ENCODE results near the gene DEDD2. TPM values are rescaled to one million over a fixed set of nuclear protein-coding genes. Genes with fewer than 3 reads are reported as not detected.
A peak's percentile ranks its signal among the peaks of the same experiment; 100 is the strongest.

Gene DEDD2
- polyA plus RNA-seq, 3 donors, result 125 to 141 (median 133) TPM

- peaks cover 6 to 9% of the 10 kb centered on the region in 2 donors for H3K4me1 ChIP-seq (ENCODE audit: control insufficient read depth in 1 of 2, insufficient read depth in 2 of 2, low read length in 2 of 2)
- H3K36me3 Mint-ChIP-seq, result no peaks in the 10 kb centered on the region
- no peaks in the 10 kb centered on the region for H3K36me3 ChIP-seq (replicated peaks in 1 of 2; ENCODE audit: control insufficient read depth in 1 of 2, insufficient read depth in 2 of 2, low read length in 2 of 2)
- peaks cover 15% of the 10 kb centered on the region for H3K4me1 Mint-ChIP-seq
- 93% methylated on average over 11 of the region's 20 CpGs for WGBS (ENCODE audit: insufficient coverage)
- no peak overlapping the region for H3K9ac ChIP-seq (ENCODE audit: insufficient read depth, low read length, poor library complexity, severe bottlenecking)
- H3K4me2 ChIP-seq (replicated peaks; ENCODE audit: extremely low read depth, low read length, poor library complexity, severe bottlenecking), result no peak overlapping the region
- H4K20me1 ChIP-seq (ENCODE audit: insufficient read depth, low read length), result no peaks in the 10 kb centered on the region
- peaks cover 0 to 4% of the 10 kb centered on the region in 2 donors for H3K27me3 ChIP-seq (ENCODE audit: control insufficient read depth in 2 of 2, insufficient read depth in 2 of 2, low read length in 2 of 2)
- no peaks in the 10 kb centered on the region for H3K79me2 ChIP-seq (ENCODE audit: insufficient read depth, low read length)
- TF ChIP-seq CTCF (IDR thresholded peaks at IDR 0.05), result no peak
- H3K4me3 Mint-ChIP-seq, result peak overlapping the region in 1 of 2 donors; percentile 49
- no peaks in the 10 kb centered on the region for H3K9me3 ChIP-seq (replicated peaks in 1 of 2; ENCODE audit: control insufficient read depth in 1 of 2, insufficient read depth in 1 of 2, low read length in 2 of 2)
- H3K27ac Mint-ChIP-seq, result no peak overlapping the region
- H2AFZ ChIP-seq (ENCODE audit: insufficient read depth, low read depth, low read length, poor library complexity, severe bottlenecking), result no peak overlapping the region
- intact Hi-C loops (cut with micrococcal nuclease), result no loop called here
- no peak overlapping the region for H3K27ac ChIP-seq (ENCODE audit: low read depth in 1 of 2, low read length in 2 of 2)
- peaks cover 0 to 2% (median 0%) of the 10 kb centered on the region in 7 donors for H3K9me3 Mint-ChIP-seq
- no peak for DNase-seq
- peaks cover 17 to 28% (median 20%) of the 10 kb centered on the region in 3 donors for H3K27me3 Mint-ChIP-seq (ENCODE audit: low read depth in 3 of 3)
- no peak overlapping the region for H3K4me3 ChIP-seq (replicated peaks in 1 of 3; ENCODE audit: low read depth in 2 of 3, low read length in 3 of 3)
These were observed 63.6 kb downstream of the DEDD2 start for GRCh38 chr19:42153672-42154433.

- peaks cover 15% of the 10 kb centered on the region for H3K4me1 Mint-ChIP-seq
- no peaks in the 10 kb centered on the region for H3K36me3 Mint-ChIP-seq
- no peak overlapping the region for H3K4me3 ChIP-seq (replicated peaks in 1 of 3; ENCODE audit: low read depth in 2 of 3, low read length in 3 of 3)
- no peak overlapping the region for H3K4me3 Mint-ChIP-seq
- no peak overlapping the region for H3K9ac ChIP-seq (ENCODE audit: insufficient read depth, low read length, poor library complexity, severe bottlenecking)
- no peak overlapping the region for H3K4me2 ChIP-seq (replicated peaks; ENCODE audit: extremely low read depth, low read length, poor library complexity, severe bottlenecking)
- peaks cover 0 to 4% of the 10 kb centered on the region in 2 donors for H3K27me3 ChIP-seq (ENCODE audit: control insufficient read depth in 2 of 2, insufficient read depth in 2 of 2, low read length in 2 of 2)
- no peak overlapping the region for H3K27ac Mint-ChIP-seq
- peaks cover 6 to 9% of the 10 kb centered on the region in 2 donors for H3K4me1 ChIP-seq (ENCODE audit: control insufficient read depth in 1 of 2, insufficient read depth in 2 of 2, low read length in 2 of 2)
- no peaks in the 10 kb centered on the region for H3K36me3 ChIP-seq (replicated peaks in 1 of 2; ENCODE audit: control insufficient read depth in 1 of 2, insufficient read depth in 2 of 2, low read length in 2 of 2)
- H4K20me1 ChIP-seq (ENCODE audit: insufficient read depth, low read length), result no peaks in the 10 kb centered on the region
- H3K27ac ChIP-seq (ENCODE audit: low read depth in 1 of 2, low read length in 2 of 2), result no peak overlapping the region
- no peaks in the 10 kb centered on the region for H3K79me2 ChIP-seq (ENCODE audit: insufficient read depth, low read length)
- H2AFZ ChIP-seq (ENCODE audit: insufficient read depth, low read depth, low read length, poor library complexity, severe bottlenecking), result no peak overlapping the region
- over 99% methylated on average over 24 of the region's 25 CpGs for WGBS (ENCODE audit: insufficient coverage)
- H3K9me3 ChIP-seq (replicated peaks in 1 of 2; ENCODE audit: control insufficient read depth in 1 of 2, insufficient read depth in 1 of 2, low read length in 2 of 2), result no peaks in the 10 kb centered on the region
- DNase-seq, result no peak
- H3K9me3 Mint-ChIP-seq, result peaks cover 0 to 2% (median 0%) of the 10 kb centered on the region in 7 donors
- intact Hi-C loops (cut with micrococcal nuclease), result no loop called here
- no peak for TF ChIP-seq CTCF (IDR thresholded peaks at IDR 0.05)
- peaks cover 17 to 33% (median 20%) of the 10 kb centered on the region in 3 donors for H3K27me3 Mint-ChIP-seq (ENCODE audit: low read depth in 3 of 3)
These were observed 64.4 kb downstream of the DEDD2 start for GRCh38 chr19:42152910-42153671.
